Endothelial cell of umbilical vein (primary cell): ENCODE measurements around the gene FGF12. TPM values are rescaled to one million over a fixed set of nuclear protein-coding genes. Genes with fewer than 3 reads are reported as not detected.

ENCODE experiments used
- BruUV-seq: library from RNA; stranded (reverse); fragments of 400-500 nt; replicated peaks from 2 replicates; lab custom pipeline; 2021; lab: Mats Ljungman, UMichigan
- CTCF ChIA-PET: fragments of 300-600, 350-600 bp; sonication (Branson Sonifier 250); formaldehyde crosslinking; loops from one replicate; lab custom pipeline; 2021; ENCODE audit warnings: antibody characterized with exemption, inconsistent platforms; lab: Charles Lee
- POLR2A ChIA-PET: fragments of 300-600, 350-600 bp; sonication (Branson Sonifier 250); formaldehyde crosslinking; loops from one replicate; lab custom pipeline; 2021; ENCODE audit warnings: antibody characterized with exemption, inconsistent platforms; lab: Charles Lee
- DNase-seq: peaks from one replicate; pipeline ENCODE4 v3.0.0-alpha.2; 2011; ENCODE audit warnings: low read depth, low spot score
- FAIRE-seq: peaks from 2 replicates; lab custom pipeline; 2011; peaks lifted over from hg19 to GRCh38; lab: Jason Lieb, UNC
- H2AFZ ChIP-seq: 2 replicates; pipeline ENCODE4 v1.6.0; 2012; ENCODE audit warnings: low read depth, low read length, control low read depth, inconsistent platforms
- H3K27ac ChIP-seq: 2 replicates; pipeline ENCODE4 v1.5.1; 2011; ENCODE audit warnings: low read depth, mild to moderate bottlenecking, control low read depth, low read length, moderate library complexity; ENCODE audit not compliant: insufficient read depth
- H3K27me3 ChIP-seq, 2 experiments: 2 replicates each; pipeline versions ENCODE4 v1.6.0 to v1.6.1; 2011; ENCODE audit warnings: low read length in 2 of 2, mixed read lengths in 1 of 2; ENCODE audit not compliant: control insufficient read depth in 2 of 2, insufficient read depth in 2 of 2
- H3K36me3 ChIP-seq, 2 experiments: 2 replicates in 1 of 2; 3 replicates in 1 of 2; pipeline ENCODE4 v1.5.1; 2011; ENCODE audit warnings: low read length in 2 of 2, mild to moderate bottlenecking in 1 of 2, moderate library complexity in 1 of 2; ENCODE audit not compliant: control insufficient read depth in 2 of 2, insufficient read depth in 2 of 2; ENCODE audit errors: extremely low read depth in 1 of 2
- H3K4me1 ChIP-seq: 3 replicates; pipeline ENCODE4 v1.5.1; 2011; ENCODE audit warnings: mild to moderate bottlenecking, low read length; ENCODE audit not compliant: control insufficient read depth, insufficient read depth; ENCODE audit errors: extremely low read depth
- H3K4me2 ChIP-seq: 2 replicates; pipeline ENCODE4 v1.6.1; 2011; ENCODE audit warnings: low read length, control low read depth, mixed read lengths; ENCODE audit not compliant: insufficient read depth
- H3K4me3 ChIP-seq, 3 experiments: fragments of 200-600 bp in 1 of 3; sonication (generic), shearing (Covaris generic) in 1 of 3; replicated peaks in 1 of 3; 2 replicates each; pipeline ENCODE4 v1.5.1; 2011 to 2016; ENCODE audit warnings: control low read depth in 3 of 3, low read length in 3 of 3, mild to moderate bottlenecking in 2 of 3, inconsistent platforms in 1 of 3, low read depth in 1 of 3, moderate library complexity in 1 of 3; ENCODE audit not compliant: insufficient read depth in 1 of 3
- H3K79me2 ChIP-seq: 2 replicates; pipeline ENCODE4 v1.6.0; 2012; ENCODE audit warnings: low read length, inconsistent platforms; ENCODE audit not compliant: control insufficient read depth, insufficient read depth
- H3K9ac ChIP-seq: replicated peaks from 2 replicates; pipeline ENCODE3; 2011; ENCODE audit warnings: low read length, control low read depth; ENCODE audit not compliant: insufficient read depth; ENCODE audit errors: extremely low read depth
- H3K9me1 ChIP-seq: replicated peaks from 3 replicates; pipeline ENCODE4 v1.6.0; 2011; ENCODE audit warnings: mild to moderate bottlenecking, low read length; ENCODE audit not compliant: control insufficient read depth, insufficient read depth; ENCODE audit errors: extremely low read depth
- H3K9me3 ChIP-seq: replicated peaks from 2 replicates; pipeline ENCODE4 v1.5.1; 2012; ENCODE audit warnings: low read length, inconsistent platforms; ENCODE audit not compliant: control insufficient read depth, insufficient read depth
- H4K20me1 ChIP-seq: replicated peaks from 2 replicates; pipeline ENCODE3; 2011; ENCODE audit warnings: mild to moderate bottlenecking, low read length; ENCODE audit not compliant: control insufficient read depth, insufficient read depth; ENCODE audit errors: extremely low read depth
- CTCF ChIP-seq, 2 donors: IDR thresholded peaks; 1 replicate in 1 of 2; 2 replicates in 1 of 2; pipeline ENCODE4 v1.5.1; 2011; ENCODE audit warnings: low read length in 2 of 2, mild to moderate bottlenecking in 2 of 2, moderate library complexity in 2 of 2, control low read depth in 1 of 2, inconsistent platforms in 1 of 2, low read depth in 1 of 2; ENCODE audit not compliant: insufficient read depth in 1 of 2; ENCODE audit errors: extremely low read depth in 1 of 2
- EZH2 ChIP-seq: IDR thresholded peaks from 2 replicates; pipeline ENCODE4 v1.6.1; 2012; ENCODE audit warnings: borderline replicate concordance, low read depth, mild to moderate bottlenecking, moderate library complexity, low read length, inconsistent platforms; ENCODE audit not compliant: severe bottlenecking
- FOS ChIP-seq: IDR thresholded peaks from 2 replicates; pipeline ENCODE4 v1.6.1; 2011; ENCODE audit warnings: mild to moderate bottlenecking, low read length, moderate library complexity, borderline replicate concordance; ENCODE audit not compliant: insufficient read depth
- GATA2 ChIP-seq: IDR thresholded peaks from 2 replicates; pipeline ENCODE4 v1.7.0; 2011; ENCODE audit warnings: low read depth, mild to moderate bottlenecking, moderate library complexity, mixed read lengths, low read length; ENCODE audit not compliant: insufficient read length, insufficient read depth
- JUN ChIP-seq: IDR thresholded peaks from 2 replicates; pipeline ENCODE4 v1.6.1; 2011; ENCODE audit warnings: borderline replicate concordance, low read depth; ENCODE audit not compliant: insufficient read length, insufficient read depth
- MAX ChIP-seq: IDR thresholded peaks from 2 replicates; pipeline ENCODE4 v1.6.1; 2011; ENCODE audit not compliant: insufficient read depth, insufficient read length
- MYC ChIP-seq: IDR thresholded peaks from one replicate; pipeline ENCODE4 v1.6.1; 2011; ENCODE audit warnings: mild to moderate bottlenecking, low read depth, low read length
- POLR2A ChIP-seq: IDR thresholded peaks from 2 replicates; pipeline ENCODE4 v1.6.1; 2012; ENCODE audit warnings: low read depth, mild to moderate bottlenecking, control low read depth, low read length
- POLR2AphosphoS5 ChIP-seq: IDR thresholded peaks from 2 replicates; pipeline ENCODE4 v1.6.1; 2012; ENCODE audit warnings: low read depth, mild to moderate bottlenecking, control low read depth, low read length, moderate library complexity; ENCODE audit not compliant: insufficient read depth
- dilution Hi-C: fragments of 300-500 bp; cut with MboI; formaldehyde crosslinking; loops from one replicate; pipeline ENCODE4 v1.15.0; 2019; ENCODE audit warnings: low sequenced_read_pairs; ENCODE audit not compliant: extremely low pct_ligation_motif_present
- intact Hi-C: fragments of 100-400 bp; cut with micrococcal nuclease; formaldehyde crosslinking; loops from one replicate; pipeline ENCODE4 v1.10.0; 2022
- polyA plus RNA-seq, 4 experiments: library from polyadenylated mRNA; depleted of rRNA in 3 of 4; stranded (reverse) in 3 of 4; unstranded in 1 of 4; fragments of >200 nt; gene quantifications; 2 replicates each; pipeline versions ENCODE4 v1.2.1 to v1.2.3, GENCODE V29; 2011 to 2012; ENCODE audit warnings: missing spikeins in 1 of 4
- total RNA-seq: library from RNA; stranded (reverse); gene quantifications from 2 replicates; pipeline ENCODE4 v1.2.3, GENCODE V29; 2021

Gene FGF12
- total and polyA plus RNA-seq, 2 donors (not counting 3 experiments of a cell fraction or from before 2014, with no cell fraction given) = 0.72 to 2.5 TPM

- TF ChIP-seq EZH2 (no peak), JUN (no peak), MAX (no peak), FOS (no peak)
- Histone ChIP-seq H3K4me3 (no peak overlapping the region), H4K20me1 (no peaks in the 10 kb centered on the region), H3K9me1 (no peaks in the 10 kb centered on the region), H3K36me3 (no peaks in the 10 kb centered on the region), H2AFZ (no peak overlapping the region), H3K79me2 (no peaks in the 10 kb centered on the region), H3K27ac (no peak overlapping the region), H3K27me3 (no peaks in the 10 kb centered on the region), H3K9ac (no peak overlapping the region), H3K4me1 (no peaks in the 10 kb centered on the region), H3K4me2 (no peak overlapping the region), H3K9me3 (no peaks in the 10 kb centered on the region)
- no peak for DNase-seq
- CTCF ChIA-PET = no interaction called here
- no peak for FAIRE-seq
- dilution Hi-C loops (no loop called here), intact Hi-C loops (no loop called here)
- POLR2A ChIA-PET = no interaction called here
- no TSS peak for BruUV-seq
Observed at GRCh38 chr3:192621909-192622308, 105.4 kb downstream of the FGF12 start.

GRCh38 chr3:192620275-192620674 is 107.1 kb downstream of the FGF12 start:
- Histone ChIP-seq H3K4me3 (no peak overlapping the region), H2AFZ (no peak overlapping the region), H3K79me2 (no peaks in the 10 kb centered on the region), H3K9me1 (no peaks in the 10 kb centered on the region), H4K20me1 (no peaks in the 10 kb centered on the region), H3K4me1 (no peaks in the 10 kb centered on the region), H3K9me3 (no peaks in the 10 kb centered on the region), H3K27ac (no peak overlapping the region), H3K27me3 (no peaks in the 10 kb centered on the region), H3K36me3 (no peaks in the 10 kb centered on the region), H3K9ac (no peak overlapping the region), H3K4me2 (no peak overlapping the region)
- DNase-seq (no peak), FAIRE-seq (no peak)
- BruUV-seq = no TSS peak
- POLR2A ChIA-PET = no interaction called here
- intact Hi-C loops (no loop called here), dilution Hi-C loops (no loop called here)
- TF ChIP-seq MAX = no peak
- no peak for TF ChIP-seq JUN
- no peak for TF ChIP-seq MYC
- no peak for TF ChIP-seq FOS
- TF ChIP-seq POLR2A = no peak
- no peak for TF ChIP-seq EZH2
- no peak for TF ChIP-seq POLR2AphosphoS5
- no peak for TF ChIP-seq CTCF (IDR thresholded peaks at IDR 0.05; ENCODE audit: extremely low read depth in 1 of 2, insufficient read depth in 1 of 2, low read depth in 1 of 2, low read length in 2 of 2)
- TF ChIP-seq GATA2 = no peak
- CTCF ChIA-PET = no interaction called here
